Loucy (cell line): ENCODE results near the gene FMO1.

Experiments used
- H2AFZ ChIP-seq: fragments of 200-600 bp; sonication (generic); 2 replicates; pipeline ENCODE4 v1.6.0; 2016; ENCODE audit warnings: antibody characterized with exemption, mild to moderate bottlenecking, low read length, moderate library complexity
- H3F3A ChIP-seq: fragments of 200-600 bp; 2 replicates; pipeline ENCODE4 v1.6.0; 2016; ENCODE audit warnings: antibody characterized with exemption, low read depth, mild to moderate bottlenecking
- H3K27me3 ChIP-seq: fragments of 200-600 bp; sonication (generic); 2 replicates; pipeline ENCODE4 v1.6.1; 2014; ENCODE audit warnings: low read length, mild to moderate bottlenecking; ENCODE audit not compliant: insufficient read depth, poor library complexity, severe bottlenecking
- H3K36me3 ChIP-seq: fragments of 200-600 bp; sonication (generic); 2 replicates; pipeline ENCODE4 v1.6.1; 2016; ENCODE audit warnings: low read length; ENCODE audit not compliant: insufficient read depth
- H3K4me1 ChIP-seq: fragments of 200-600 bp; sonication (generic); 2 replicates; pipeline ENCODE4 v1.5.1; 2014; ENCODE audit warnings: low read length, mild to moderate bottlenecking; ENCODE audit not compliant: insufficient read depth, poor library complexity, severe bottlenecking
- H3K4me2 ChIP-seq: fragments of 200-600 bp; sonication (generic); 2 replicates; pipeline ENCODE4 v1.6.0; 2014; ENCODE audit warnings: antibody characterized with exemption, low read length, low read depth, mild to moderate bottlenecking; ENCODE audit not compliant: poor library complexity, severe bottlenecking
- H3K4me3 ChIP-seq: fragments of 200-600 bp; sonication (generic); 2 replicates; pipeline ENCODE4 v1.5.1; 2014; ENCODE audit warnings: low read length, mild to moderate bottlenecking, mixed read lengths; ENCODE audit not compliant: poor library complexity, severe bottlenecking
- H3K79me2 ChIP-seq: fragments of 200-600 bp; sonication (generic); 2 replicates; pipeline ENCODE4 v1.6.1; 2014; ENCODE audit warnings: low read length; ENCODE audit not compliant: insufficient read depth
- H3K9ac ChIP-seq: fragments of 200-600 bp; sonication (generic); 2 replicates; pipeline ENCODE4 v1.6.0; 2014; ENCODE audit warnings: mild to moderate bottlenecking, low read depth, low read length, moderate library complexity; ENCODE audit not compliant: poor library complexity, severe bottlenecking
- H3K9me2 ChIP-seq: fragments of 200-600 bp; sonication (generic); replicated peaks from 2 replicates; pipeline ENCODE4 v1.6.1; 2016; ENCODE audit warnings: low read depth, low read length, mixed read lengths
- H3K9me3 ChIP-seq: fragments of 200-600 bp; sonication (generic); 2 replicates; pipeline ENCODE4 v1.6.1; 2014; ENCODE audit warnings: mild to moderate bottlenecking, antibody characterized with exemption, low read length, low read depth; ENCODE audit not compliant: insufficient read depth
- H4K20me1 ChIP-seq: fragments of 200-600 bp; sonication (generic); 2 replicates; pipeline ENCODE4 v1.6.0; 2014; ENCODE audit warnings: antibody characterized with exemption, low read length, mild to moderate bottlenecking; ENCODE audit not compliant: insufficient read depth, poor library complexity, severe bottlenecking
- CTCF ChIP-seq: fragments of 200-600 bp; sonication (generic); conservative IDR thresholded peaks from 2 replicates; pipeline ENCODE4 v1.5.1; 2014; ENCODE audit warnings: mild to moderate bottlenecking, antibody characterized with exemption, low read length
- EZH2phosphoT487 ChIP-seq: fragments of 200-600 bp; IDR thresholded peaks from 2 replicates; pipeline ENCODE4 v1.6.1; 2018; ENCODE audit warnings: antibody characterized with exemption, mild to moderate bottlenecking, moderate library complexity, borderline replicate concordance

FMO1 gene

GRCh38 chr1:171218661-171219060 is 29.6 kb upstream of the FMO1 start:
- no peaks in the 10 kb centered on the region for H3K27me3 ChIP-seq
- no peaks in the 10 kb centered on the region for H3F3A ChIP-seq
- no peaks in the 10 kb centered on the region for H4K20me1 ChIP-seq
- H3K4me1 ChIP-seq = no peaks in the 10 kb centered on the region
- no peak overlapping the region for H3K4me3 ChIP-seq
- no peaks in the 10 kb centered on the region for H3K9me2 ChIP-seq
- TF ChIP-seq CTCF (no peak), EZH2phosphoT487 (no peak)
- no peak overlapping the region for H2AFZ ChIP-seq
- no peak overlapping the region for H3K4me2 ChIP-seq
- no peaks in the 10 kb centered on the region for H3K36me3 ChIP-seq
- no peak overlapping the region for H3K9ac ChIP-seq
- no peaks in the 10 kb centered on the region for H3K79me2 ChIP-seq
- H3K9me3 ChIP-seq = no peaks in the 10 kb centered on the region

- no peaks in the 10 kb centered on the region for H3K4me1 ChIP-seq
- no peaks in the 10 kb centered on the region for H4K20me1 ChIP-seq
- H3K9me2 ChIP-seq = no peaks in the 10 kb centered on the region
- no peaks in the 10 kb centered on the region for H3K36me3 ChIP-seq
- no peaks in the 10 kb centered on the region for H3K79me2 ChIP-seq
- H3K4me3 ChIP-seq = no peak overlapping the region
- no peak overlapping the region for H3K9ac ChIP-seq
- no peaks in the 10 kb centered on the region for H3K9me3 ChIP-seq
- no peak overlapping the region for H3K4me2 ChIP-seq
- TF ChIP-seq EZH2phosphoT487 (no peak), CTCF (no peak)
- no peaks in the 10 kb centered on the region for H3F3A ChIP-seq
- no peaks in the 10 kb centered on the region for H3K27me3 ChIP-seq
- no peak overlapping the region for H2AFZ ChIP-seq
Measured at GRCh38 chr1:171219346-171220080, 28.8 kb upstream of the FMO1 start.

- Histone ChIP-seq H3K36me3 (no peaks in the 10 kb centered on the region), H2AFZ (no peak overlapping the region), H3K9ac (no peak overlapping the region), H3K4me1 (no peaks in the 10 kb centered on the region), H3K4me3 (no peak overlapping the region), H3K27me3 (no peaks in the 10 kb centered on the region), H3K9me2 (no peaks in the 10 kb centered on the region), H3K4me2 (no peak overlapping the region), H3K9me3 (no peaks in the 10 kb centered on the region), H4K20me1 (no peaks in the 10 kb centered on the region), H3K79me2 (no peaks in the 10 kb centered on the region), H3F3A (no peaks in the 10 kb centered on the region)
- TF ChIP-seq EZH2phosphoT487 = no peak
- TF ChIP-seq CTCF = no peak
Measured at GRCh38 chr1:171220081-171220420, 28.2 kb upstream of the FMO1 start.
